Immature natural killer cell (primary cell): ENCODE results near the gene SEMA3G. TPM values are rescaled to one million over a fixed set of nuclear protein-coding genes. Genes with fewer than 3 reads are reported as not detected.

Experiments used
- DNase-seq, 3 donors: peaks; one replicate each; pipeline ENCODE4 v3.0.0; 2022; ENCODE audit warnings: mixed read lengths in 1 of 3
- H3K27ac Mint-ChIP-seq, 6 donors: one replicate each; pipeline ENCODE4 v1.8.0; 2020; ENCODE audit warnings: mixed read lengths in 6 of 6, mild to moderate bottlenecking in 5 of 6, inconsistent platforms in 4 of 6, moderate library complexity in 3 of 6
- H3K27me3 Mint-ChIP-seq, 3 donors: one replicate each; pipeline ENCODE4 v1.8.0; 2020 to 2021; ENCODE audit warnings: low read depth in 3 of 3, mild to moderate bottlenecking in 3 of 3, mixed read lengths in 3 of 3, moderate library complexity in 3 of 3, inconsistent platforms in 1 of 3
- H3K36me3 Mint-ChIP-seq, 3 donors: one replicate each; pipeline ENCODE4 v1.8.0; 2020; ENCODE audit warnings: mixed read lengths in 3 of 3, inconsistent platforms in 2 of 3, mild to moderate bottlenecking in 2 of 3
- H3K4me1 Mint-ChIP-seq, 2 donors: one replicate each; pipeline ENCODE4 v1.8.0; 2020; ENCODE audit warnings: inconsistent platforms in 2 of 2, mild to moderate bottlenecking in 2 of 2, mixed read lengths in 2 of 2, moderate library complexity in 1 of 2
- H3K4me3 Mint-ChIP-seq, 5 donors: one replicate each; pipeline ENCODE4 v1.8.0; 2020; ENCODE audit warnings: mild to moderate bottlenecking in 5 of 5, mixed read lengths in 5 of 5, inconsistent platforms in 3 of 5, moderate library complexity in 3 of 5
- H3K9me3 Mint-ChIP-seq, 6 donors: one replicate each; pipeline ENCODE4 v1.8.0; 2020; ENCODE audit warnings: mild to moderate bottlenecking in 6 of 6, mixed read lengths in 6 of 6, inconsistent platforms in 4 of 6, moderate library complexity in 3 of 6
- polyA plus RNA-seq, 3 donors: library from polyadenylated mRNA; unstranded; fragments of 300-500 nt; fragmentation: Illumina TruSeq; gene quantifications; one replicate each; pipeline ENCODE4 v1.2.3, GENCODE V29; 2021

The SEMA3G gene
- polyA plus RNA-seq: not detected

DNA sequence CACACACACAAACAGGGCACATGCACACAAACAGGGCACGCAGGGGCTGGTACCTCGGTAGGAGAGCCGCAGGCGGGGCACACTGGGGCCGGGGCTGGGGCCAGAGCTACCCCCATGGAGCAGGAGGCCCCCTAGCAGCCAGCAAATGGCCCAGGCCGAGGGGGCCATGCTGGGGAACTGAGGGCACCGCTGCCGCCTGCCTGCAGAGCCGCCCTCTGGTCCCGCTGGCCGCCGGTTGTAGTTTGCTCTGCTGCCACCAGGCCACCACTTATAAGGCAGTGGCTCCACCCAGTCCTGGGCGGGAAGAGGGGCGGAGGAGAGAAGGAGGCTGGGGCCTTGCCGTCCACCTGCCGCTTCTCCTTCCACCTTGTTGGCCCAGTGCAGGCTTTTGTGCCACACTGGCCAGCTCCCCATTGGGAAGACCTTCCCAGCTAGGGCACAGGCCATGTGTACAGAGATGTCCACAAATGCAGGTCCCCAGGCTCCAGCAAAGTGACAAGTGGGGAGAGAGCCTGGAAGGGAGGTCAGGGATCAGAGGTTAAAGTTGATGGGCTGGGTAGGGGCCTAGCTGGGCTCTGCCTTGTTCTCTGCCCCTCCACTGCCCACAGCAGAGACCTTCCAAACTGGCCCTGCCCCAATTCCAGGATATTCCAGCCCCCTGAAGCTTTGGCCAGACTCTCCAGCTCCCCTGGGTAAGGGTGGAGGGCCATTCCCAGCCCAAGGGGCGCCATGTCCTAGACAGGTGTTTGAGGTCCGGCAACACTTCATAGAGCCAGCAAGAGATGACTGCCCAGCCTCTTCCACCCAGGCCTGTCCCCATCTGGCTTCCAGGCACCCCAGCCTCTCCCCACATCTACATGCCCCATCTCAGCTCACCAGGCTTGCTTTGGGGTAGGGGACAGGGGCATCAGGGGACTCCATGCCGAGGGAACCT, at the start of gene SEMA3G:
TSS of gene SEMA3G (minus strand) at position 244 of the 934 bp plus-strand sequence. CDS start at position 168, 76 bp downstream.
- peak; percentile 58 to 67 (median 64) for DNase-seq
- Mint-ChIP-seq H3K4me3 (no peak within 1 kb of the TSS), H3K4me1 (peaks cover 6 to 8% of the 10 kb centered on the region in 2 donors), H3K36me3 (no peaks in the 10 kb centered on the region), H3K9me3 (no peaks in the 10 kb centered on the region), H3K27ac (peak within 1 kb of the TSS in 1 of 6 donors; percentile 71), H3K27me3 (peaks cover 0 to 1% (median 1%) of the 10 kb centered on the region in 3 donors)

DNA sequence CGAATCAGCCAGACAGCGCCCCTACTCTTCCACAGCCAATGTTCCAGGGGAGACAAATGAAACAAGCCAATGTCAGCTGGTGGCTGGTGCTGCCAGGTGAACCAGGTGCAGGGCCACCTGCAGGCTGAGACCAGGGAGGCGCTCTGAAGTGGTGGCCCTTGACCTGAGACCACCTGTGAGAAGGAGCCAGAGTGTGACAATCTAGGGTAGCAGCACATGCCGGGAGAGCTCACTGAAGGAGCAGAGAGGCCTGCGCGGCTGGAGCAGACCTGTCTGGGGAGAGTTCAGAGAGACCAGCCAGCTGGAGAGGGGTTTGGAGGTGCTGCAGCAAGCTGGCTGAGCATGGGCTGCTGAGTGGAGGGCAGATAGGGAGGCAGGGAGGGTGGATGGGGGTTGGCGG, 49.5 kb upstream of the SEMA3G start:
- no peaks in the 10 kb centered on the region for H3K9me3 Mint-ChIP-seq
- peaks cover 0 to 3% (median 0%) of the 10 kb centered on the region in 3 donors for H3K27me3 Mint-ChIP-seq
- no peak overlapping the region for H3K27ac Mint-ChIP-seq
- peaks cover 0 to 4% of the 10 kb centered on the region in 2 donors for H3K4me1 Mint-ChIP-seq
- no peak for DNase-seq
- peak overlapping the region in 1 of 5 donors; percentile 46 for H3K4me3 Mint-ChIP-seq
- peaks cover 5 to 11% (median 7%) of the 10 kb centered on the region in 3 donors for H3K36me3 Mint-ChIP-seq

DNA sequence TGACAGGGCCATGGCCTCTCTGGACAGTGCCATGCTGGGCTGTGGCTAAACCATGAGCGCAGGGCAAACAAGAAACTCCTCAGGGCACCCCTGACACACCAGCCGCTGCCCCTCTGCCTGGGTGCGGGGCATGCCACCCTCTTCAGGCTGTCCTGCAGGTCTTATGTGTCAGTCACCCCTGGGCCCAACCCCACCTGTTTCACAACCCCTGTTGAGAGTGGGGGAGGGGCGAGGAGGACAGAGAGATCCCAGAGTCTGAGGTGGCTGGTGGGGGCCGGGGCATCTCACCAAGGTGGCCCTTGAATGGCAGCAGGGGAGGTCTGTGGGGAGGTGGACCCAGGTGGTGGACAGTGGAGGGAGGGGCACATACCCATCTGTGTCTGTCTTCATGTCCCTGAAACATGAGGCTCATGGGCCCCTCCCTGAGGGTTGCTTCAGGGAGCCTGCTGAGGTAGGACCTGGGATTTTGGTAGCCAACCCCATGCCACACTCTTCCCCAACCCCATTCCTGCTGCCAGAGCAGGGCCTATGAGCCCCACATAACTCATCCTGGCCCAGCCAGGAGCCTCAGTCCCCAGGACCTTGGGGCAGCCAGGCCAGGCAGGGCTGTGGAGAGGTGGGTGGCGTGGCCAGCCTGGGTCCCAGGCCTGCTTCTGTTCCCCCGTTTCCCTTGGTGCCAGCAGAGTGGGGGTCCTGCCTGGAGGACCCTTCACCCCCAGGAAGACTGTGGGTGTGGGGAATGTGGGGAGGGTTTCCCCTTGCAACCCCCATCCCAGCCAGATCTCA, 48.5 kb upstream of the SEMA3G start:
- Mint-ChIP-seq H3K27ac (no peak overlapping the region), H3K9me3 (no peaks in the 10 kb centered on the region), H3K36me3 (peaks cover 5 to 11% (median 7%) of the 10 kb centered on the region in 3 donors), H3K4me1 (peaks cover 0 to 4% of the 10 kb centered on the region in 2 donors), H3K27me3 (peaks cover 0 to 3% (median 0%) of the 10 kb centered on the region in 3 donors), H3K4me3 (no peak overlapping the region)
- DNase-seq: no peak

DNA sequence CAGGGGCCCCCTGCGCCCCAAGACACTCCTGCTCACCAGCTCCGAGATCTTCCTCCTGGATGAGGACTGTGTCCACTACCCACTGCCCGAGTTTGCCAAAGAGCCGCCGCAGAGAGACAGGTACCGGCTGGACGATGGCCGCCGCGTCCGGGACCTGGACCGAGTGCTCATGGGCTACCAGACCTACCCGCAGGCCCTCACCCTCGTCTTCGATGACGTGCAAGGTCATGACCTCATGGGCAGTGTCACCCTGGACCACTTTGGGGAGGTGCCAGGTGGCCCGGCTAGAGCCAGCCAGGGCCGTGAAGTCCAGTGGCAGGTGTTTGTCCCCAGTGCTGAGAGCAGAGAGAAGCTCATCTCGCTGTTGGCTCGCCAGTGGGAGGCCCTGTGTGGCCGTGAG, 47.2 kb upstream of the SEMA3G start:
- Mint-ChIP-seq H3K4me1 (peaks cover 0 to 4% of the 10 kb centered on the region in 2 donors), H3K36me3 (peaks cover 7 to 15% (median 9%) of the 10 kb centered on the region in 3 donors), H3K27me3 (peaks cover 0 to 3% (median 1%) of the 10 kb centered on the region in 3 donors), H3K9me3 (no peaks in the 10 kb centered on the region), H3K27ac (no peak overlapping the region), H3K4me3 (no peak overlapping the region)
- DNase-seq: no peak

DNA sequence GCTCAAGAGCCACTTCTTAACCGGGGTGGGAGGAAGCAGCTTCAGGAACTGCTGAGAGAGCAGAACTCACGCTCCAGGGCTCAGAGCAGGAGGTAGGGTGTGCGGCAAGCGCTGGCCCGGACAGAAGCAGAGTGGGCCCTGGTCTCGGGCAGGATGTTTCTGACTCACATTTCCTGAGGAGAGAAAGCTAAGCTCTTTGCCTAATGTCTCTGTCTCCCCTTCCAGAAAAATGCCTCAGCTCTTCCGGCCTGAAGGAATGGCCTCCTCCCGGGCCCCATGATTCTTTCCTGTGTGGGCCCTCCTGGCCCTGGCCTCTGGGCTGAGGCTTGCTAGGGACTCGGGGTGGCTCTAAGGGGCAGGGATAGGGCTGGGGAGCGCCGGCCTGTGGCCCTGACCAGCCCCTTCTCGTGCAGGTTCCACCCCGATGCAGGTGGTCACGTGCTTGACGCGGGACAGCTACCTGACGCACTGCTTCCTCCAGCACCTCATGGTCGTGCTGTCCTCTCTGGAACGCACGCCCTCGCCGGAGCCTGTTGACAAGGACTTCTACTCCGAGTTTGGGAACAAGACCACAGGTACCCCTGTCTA, 46.1 kb upstream of the SEMA3G start:
- Mint-ChIP-seq H3K9me3 (no peaks in the 10 kb centered on the region), H3K4me3 (no peak overlapping the region), H3K27ac (no peak overlapping the region), H3K4me1 (peaks cover 0 to 4% of the 10 kb centered on the region in 2 donors), H3K36me3 (peaks cover 7 to 15% (median 9%) of the 10 kb centered on the region in 3 donors), H3K27me3 (peaks cover 0 to 3% (median 1%) of the 10 kb centered on the region in 3 donors)
- DNase-seq: no peak

DNA sequence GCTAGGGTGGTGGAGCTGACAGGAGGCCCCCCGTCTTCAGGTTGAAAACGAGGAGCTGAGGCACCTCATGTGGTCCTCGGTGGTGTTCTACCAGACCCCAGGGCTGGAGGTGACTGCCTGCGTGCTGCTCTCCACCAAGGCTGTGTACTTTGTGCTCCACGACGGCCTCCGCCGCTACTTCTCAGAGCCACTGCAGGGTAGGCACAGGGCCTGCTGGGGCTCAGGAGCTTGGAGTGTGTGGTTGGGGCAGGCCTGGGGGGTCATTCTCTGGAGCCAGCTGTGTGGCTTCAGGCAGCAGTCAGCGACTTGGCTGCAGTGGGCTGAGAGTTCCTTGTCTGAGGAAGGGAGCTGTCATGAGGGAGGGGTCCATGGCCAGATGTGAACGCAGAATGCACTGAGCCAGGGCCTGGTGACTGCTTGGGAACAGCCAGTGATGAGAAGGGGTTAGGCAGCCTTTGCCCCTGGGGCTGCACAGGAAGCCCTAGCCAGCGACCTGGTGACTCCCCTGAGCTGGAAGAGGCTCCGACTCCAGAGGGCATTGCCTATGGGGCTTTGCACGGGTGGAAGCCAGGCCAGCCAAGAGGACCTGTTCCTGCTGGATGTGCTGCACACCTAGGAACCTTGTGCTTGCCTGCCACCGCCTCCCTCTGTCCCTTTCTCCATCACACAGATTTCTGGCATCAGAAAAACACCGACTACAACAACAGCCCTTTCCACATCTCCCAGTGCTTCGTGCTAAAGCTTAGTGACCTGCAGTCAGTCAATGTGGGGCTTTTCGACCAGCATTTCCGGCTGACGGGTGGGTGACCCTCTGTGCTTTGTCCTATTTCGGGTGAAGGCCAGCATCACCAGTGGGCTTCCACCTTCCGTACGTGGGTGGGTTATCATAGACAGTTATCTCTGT, 45.4 kb upstream of the SEMA3G start:
- Mint-ChIP-seq H3K36me3 (peaks cover 7 to 15% (median 9%) of the 10 kb centered on the region in 3 donors), H3K4me3 (no peak overlapping the region), H3K9me3 (no peaks in the 10 kb centered on the region), H3K27me3 (peaks cover 0 to 3% (median 1%) of the 10 kb centered on the region in 3 donors), H3K4me1 (peaks cover 0 to 4% of the 10 kb centered on the region in 2 donors), H3K27ac (peak overlapping the region in 1 of 6 donors; percentile 45)
- no peak for DNase-seq

DNA sequence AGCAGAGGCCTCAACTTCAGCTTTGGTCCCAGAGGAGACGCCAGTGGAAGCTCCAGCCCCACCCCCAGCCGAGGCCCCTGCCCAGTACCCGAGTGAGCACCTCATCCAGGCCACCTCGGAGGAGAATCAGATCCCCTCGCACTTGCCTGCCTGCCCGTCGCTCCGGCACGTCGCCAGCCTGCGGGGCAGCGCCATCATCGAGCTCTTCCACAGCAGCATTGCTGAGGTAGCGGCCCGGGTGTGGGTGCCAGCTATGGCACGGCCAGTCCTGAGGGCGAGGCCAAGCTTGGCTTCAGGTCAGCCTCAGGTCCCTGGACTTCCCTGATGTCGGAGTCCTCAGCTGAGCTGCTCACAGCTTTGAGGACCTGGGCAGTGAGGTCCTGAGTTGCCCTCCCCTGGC, 44.5 kb upstream of the SEMA3G start:
- Mint-ChIP-seq H3K27ac (no peak overlapping the region), H3K36me3 (peaks cover 7 to 15% (median 9%) of the 10 kb centered on the region in 3 donors), H3K4me1 (peaks cover 0 to 2% of the 10 kb centered on the region in 2 donors), H3K9me3 (no peaks in the 10 kb centered on the region), H3K27me3 (peaks cover 0 to 3% (median 1%) of the 10 kb centered on the region in 3 donors), H3K4me3 (no peak overlapping the region)
- DNase-seq: no peak

DNA sequence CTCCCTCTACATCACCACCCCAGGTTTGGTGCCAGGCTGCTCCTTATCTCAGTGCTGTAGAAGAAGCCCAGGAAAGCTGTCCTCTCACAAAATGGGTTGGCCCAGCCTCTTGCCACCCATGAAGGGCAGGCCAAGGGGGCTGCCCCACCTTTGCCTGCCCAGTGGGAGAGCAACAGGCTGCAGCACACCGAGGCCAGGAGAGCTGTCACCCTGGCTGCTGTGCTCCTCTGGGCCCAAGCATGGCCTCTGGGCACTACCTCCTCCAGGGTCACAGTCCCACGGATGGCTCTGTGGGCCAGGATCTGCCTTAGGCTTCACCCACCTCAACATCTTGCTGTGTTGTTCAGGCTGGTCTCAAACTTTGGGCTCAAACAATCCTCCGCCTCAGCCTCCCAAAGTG, 43.8 kb upstream of the SEMA3G start:
- H3K4me1 Mint-ChIP-seq: no peaks in the 10 kb centered on the region
- H3K27me3 Mint-ChIP-seq: peaks cover 0 to 3% (median 1%) of the 10 kb centered on the region in 3 donors
- H3K4me3 Mint-ChIP-seq: no peak overlapping the region
- DNase-seq: no peak
- peaks cover 7 to 15% (median 9%) of the 10 kb centered on the region in 3 donors for H3K36me3 Mint-ChIP-seq
- no peak overlapping the region for H3K27ac Mint-ChIP-seq
- no peaks in the 10 kb centered on the region for H3K9me3 Mint-ChIP-seq

DNA sequence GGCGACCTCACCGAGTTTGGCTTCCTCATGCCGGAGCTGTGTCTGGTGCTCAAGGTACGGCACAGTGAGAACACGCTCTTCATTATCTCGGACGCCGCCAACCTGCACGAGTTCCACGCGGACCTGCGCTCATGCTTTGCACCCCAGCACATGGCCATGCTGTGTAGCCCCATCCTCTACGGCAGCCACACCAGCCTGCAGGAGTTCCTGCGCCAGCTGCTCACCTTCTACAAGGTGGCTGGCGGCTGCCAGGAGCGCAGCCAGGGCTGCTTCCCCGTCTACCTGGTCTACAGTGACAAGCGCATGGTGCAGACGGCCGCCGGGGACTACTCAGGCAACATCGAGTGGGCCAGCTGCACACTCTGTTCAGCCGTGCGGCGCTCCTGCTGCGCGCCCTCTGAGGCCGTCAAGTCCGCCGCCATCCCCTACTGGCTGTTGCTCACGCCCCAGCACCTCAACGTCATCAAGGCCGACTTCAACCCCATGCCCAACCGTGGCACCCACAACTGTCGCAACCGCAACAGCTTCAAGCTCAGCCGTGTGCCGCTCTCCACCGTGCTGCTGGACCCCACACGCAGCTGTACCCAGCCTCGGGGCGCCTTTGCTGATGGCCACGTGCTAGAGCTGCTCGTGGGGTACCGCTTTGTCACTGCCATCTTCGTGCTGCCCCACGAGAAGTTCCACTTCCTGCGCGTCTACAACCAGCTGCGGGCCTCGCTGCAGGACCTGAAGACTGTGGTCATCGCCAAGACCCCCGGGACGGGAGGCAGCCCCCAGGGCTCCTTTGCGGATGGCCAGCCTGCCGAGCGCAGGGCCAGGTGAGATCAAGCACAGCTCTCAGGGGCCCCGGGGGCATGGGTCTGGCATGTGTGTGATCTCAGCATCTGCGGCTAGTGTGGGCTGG, 43.1 kb upstream of the SEMA3G start:
- Mint-ChIP-seq H3K4me1 (no peaks in the 10 kb centered on the region), H3K4me3 (no peak overlapping the region), H3K9me3 (no peaks in the 10 kb centered on the region), H3K27me3 (peaks cover 0 to 5% (median 1%) of the 10 kb centered on the region in 3 donors), H3K36me3 (peaks cover 7 to 15% (median 9%) of the 10 kb centered on the region in 3 donors), H3K27ac (no peak overlapping the region)
- no peak for DNase-seq

DNA sequence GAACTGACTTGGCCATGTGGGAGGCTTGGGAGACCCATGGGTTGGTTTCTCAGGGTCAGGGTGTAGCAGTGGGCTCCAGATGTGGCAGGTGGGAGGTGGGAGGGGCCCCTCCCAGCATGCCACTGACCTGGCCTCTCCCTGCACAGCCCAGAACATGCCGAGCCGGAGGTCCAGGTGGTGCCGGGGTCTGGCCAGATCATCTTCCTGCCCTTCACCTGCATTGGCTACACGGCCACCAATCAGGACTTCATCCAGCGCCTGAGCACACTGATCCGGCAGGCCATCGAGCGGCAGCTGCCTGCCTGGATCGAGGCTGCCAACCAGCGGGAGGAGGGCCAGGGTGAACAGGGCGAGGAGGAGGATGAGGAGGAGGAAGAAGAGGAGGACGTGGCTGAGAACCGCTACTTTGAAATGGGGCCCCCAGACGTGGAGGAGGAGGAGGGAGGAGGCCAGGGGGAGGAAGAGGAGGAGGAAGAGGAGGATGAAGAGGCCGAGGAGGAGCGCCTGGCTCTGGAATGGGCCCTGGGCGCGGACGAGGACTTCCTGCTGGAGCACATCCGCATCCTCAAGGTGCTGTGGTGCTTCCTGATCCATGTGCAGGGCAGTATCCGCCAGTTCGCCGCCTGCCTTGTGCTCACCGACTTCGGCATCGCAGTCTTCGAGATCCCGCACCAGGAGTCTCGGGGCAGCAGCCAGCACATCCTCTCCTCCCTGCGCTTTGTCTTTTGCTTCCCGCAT, 42.3 kb upstream of the SEMA3G start:
- H3K36me3 Mint-ChIP-seq: peaks cover 3 to 13% (median 4%) of the 10 kb centered on the region in 3 donors
- H3K4me3 Mint-ChIP-seq: no peak overlapping the region
- no peaks in the 10 kb centered on the region for H3K9me3 Mint-ChIP-seq
- peaks cover 0 to 2% of the 10 kb centered on the region in 2 donors for H3K4me1 Mint-ChIP-seq
- DNase-seq: no peak
- no peak overlapping the region for H3K27ac Mint-ChIP-seq
- H3K27me3 Mint-ChIP-seq: peaks cover 0 to 5% (median 4%) of the 10 kb centered on the region in 3 donors

DNA sequence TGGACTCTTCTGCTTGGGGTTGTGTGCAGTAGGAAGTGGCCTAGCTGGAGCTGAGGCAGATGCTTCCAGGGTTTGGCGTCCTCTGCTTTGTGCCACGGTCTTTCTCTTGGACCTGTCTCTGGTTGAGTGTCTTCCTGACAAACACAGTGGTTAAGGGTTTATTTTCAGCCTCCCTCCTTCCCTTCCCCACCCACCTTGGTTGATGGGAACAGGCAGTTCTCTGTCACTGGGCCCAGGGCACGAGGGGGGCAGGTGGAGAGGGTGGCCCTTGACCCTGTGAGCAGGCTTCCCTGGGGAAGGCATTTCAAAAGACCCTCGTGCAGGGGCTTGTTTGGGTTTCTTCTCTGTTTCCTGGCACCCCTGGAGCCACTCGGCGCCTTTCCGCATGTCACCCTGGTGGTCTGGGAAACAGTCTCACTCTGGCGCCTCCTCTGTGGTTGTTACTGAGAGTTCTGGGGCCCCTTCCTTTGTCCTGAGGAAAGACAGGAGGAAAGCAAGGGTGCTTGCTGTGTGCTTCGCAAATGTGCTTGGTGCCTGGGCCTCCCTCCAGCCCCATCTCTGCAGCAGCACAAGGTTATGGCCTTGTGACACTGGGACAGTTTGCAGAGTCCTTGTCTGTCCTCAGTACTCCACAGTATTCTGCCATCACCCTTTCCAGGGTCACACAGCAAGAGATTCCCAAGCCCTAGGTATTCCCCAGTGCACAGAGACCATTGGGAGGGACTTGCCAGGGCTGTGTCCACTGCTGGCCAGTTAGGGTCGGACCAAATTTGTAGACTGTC, 40.0 kb upstream of the SEMA3G start:
- Mint-ChIP-seq H3K27me3 (peaks cover 0 to 7% (median 4%) of the 10 kb centered on the region in 3 donors), H3K9me3 (no peaks in the 10 kb centered on the region), H3K27ac (no peak overlapping the region), H3K4me3 (no peak overlapping the region), H3K36me3 (peaks cover 3 to 16% (median 5%) of the 10 kb centered on the region in 3 donors), H3K4me1 (peaks cover 0 to 2% of the 10 kb centered on the region in 2 donors)
- DNase-seq: no peak
